GM19438 (cell line): ENCODE data around the gene SGPP2.
"Not testable (repeated sequence)": the region's sequence is repeated elsewhere in the genome, so short reads cannot be mapped to it uniquely, and the experiment has no call there.

Source experiments
- ATAC-seq: cut with Tn5 transposase; IDR thresholded peaks from one replicate; pipeline ENCODE4 v1.9.1; 2021; ENCODE audit warnings: low read depth; ENCODE audit not compliant: unreplicated experiment

Gene SGPP2

GRCh38 chr2:222424276-222424728, at the start of gene SGPP2:
TSS of gene SGPP2 (plus strand) at chr2:222424543. CDS start at chr2:222424603, 60 bp downstream.
- ATAC-seq = peak; percentile 26

- no peak for ATAC-seq
Measured at GRCh38 chr2:222375798-222376197, 48.5 kb upstream of the SGPP2 start.

- no peak for ATAC-seq
Measured at GRCh38 chr2:222380456-222380855, 43.9 kb upstream of the SGPP2 start.

GRCh38 chr2:222381566-222381965, 42.8 kb upstream of the SGPP2 start:
- ATAC-seq = no peak

GRCh38 chr2:222383255-222383654, 41.1 kb upstream of the SGPP2 start:
- ATAC-seq = no peak

- no peak for ATAC-seq
Measured at GRCh38 chr2:222391743-222392285, 32.5 kb upstream of the SGPP2 start.

- ATAC-seq = no peak
Measured at GRCh38 chr2:222393733-222394267, 30.5 kb upstream of the SGPP2 start.

GRCh38 chr2:222398446-222398885, 25.9 kb upstream of the SGPP2 start:
- no peak for ATAC-seq

GRCh38 chr2:222399038-222399783, 25.1 kb upstream of the SGPP2 start:
- no peak for ATAC-seq

GRCh38 chr2:222404151-222404905, 20.0 kb upstream of the SGPP2 start:
- no peak for ATAC-seq

GRCh38 chr2:222408684-222409083, 15.7 kb upstream of the SGPP2 start:
- ATAC-seq = no peak

- ATAC-seq = no peak
Measured at GRCh38 chr2:222410534-222410933, 13.8 kb upstream of the SGPP2 start.

- not testable (repeated sequence) for ATAC-seq
Measured at GRCh38 chr2:222412334-222412733, 12.0 kb upstream of the SGPP2 start.

GRCh38 chr2:222413295-222413911, 10.9 kb upstream of the SGPP2 start:
- ATAC-seq = no peak

- no peak for ATAC-seq
Measured at GRCh38 chr2:222418739-222419138, 5.6 kb upstream of the SGPP2 start.

- ATAC-seq = no peak
Measured at GRCh38 chr2:222420508-222420907, 3.8 kb upstream of the SGPP2 start.

- ATAC-seq = no peak
Measured at GRCh38 chr2:222421626-222422025, 2.7 kb upstream of the SGPP2 start.

GRCh38 chr2:222423186-222423585, 1.2 kb upstream of the SGPP2 start:
- ATAC-seq = no peak

- ATAC-seq = peak; percentile 16
Measured at GRCh38 chr2:222423632-222424275, 589 bp upstream of the SGPP2 start.
